ENCODE data around the gene GRK3.

GRK3 gene

GRCh38 chr22:25627271-25627852 lies 62.9 kb downstream of the GRK3 start:
- DNase-seq: peak in 1 of 3 experiments; percentile 38

- DNase-seq: peak in 2 of 3 experiments; percentile 32 to 71
Measured at GRCh38 chr22:25628494-25628893, 64.0 kb downstream of the GRK3 start.

GRCh38 chr22:25629613-25630012 lies 65.1 kb downstream of the GRK3 start:
- DNase-seq: no peak

DNA sequence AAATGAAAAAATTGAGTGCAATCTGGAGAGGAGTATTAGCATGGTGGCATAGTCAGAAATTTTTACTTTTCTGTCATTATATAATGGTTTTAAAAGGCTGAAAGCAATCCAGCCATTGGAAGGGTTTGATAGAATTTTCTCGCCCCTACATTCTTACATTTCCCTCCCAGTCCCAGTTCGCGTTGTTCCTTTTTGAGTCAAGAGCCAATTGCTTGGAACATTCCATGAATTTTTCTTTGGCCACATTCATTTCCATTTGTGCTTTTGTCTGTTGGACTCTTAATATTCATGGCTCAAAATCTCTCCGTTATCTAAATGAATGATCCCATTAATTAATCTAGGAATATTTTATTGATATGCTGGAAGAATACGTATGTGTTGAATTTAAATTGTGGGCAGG lies 66.0 kb downstream of the GRK3 start:
- no peak for DNase-seq

GRCh38 chr22:25636323-25636722 lies 71.8 kb downstream of the GRK3 start:
- no peak for DNase-seq

GRCh38 chr22:25637032-25637431 lies 72.6 kb downstream of the GRK3 start:
- DNase-seq: no peak

DNA sequence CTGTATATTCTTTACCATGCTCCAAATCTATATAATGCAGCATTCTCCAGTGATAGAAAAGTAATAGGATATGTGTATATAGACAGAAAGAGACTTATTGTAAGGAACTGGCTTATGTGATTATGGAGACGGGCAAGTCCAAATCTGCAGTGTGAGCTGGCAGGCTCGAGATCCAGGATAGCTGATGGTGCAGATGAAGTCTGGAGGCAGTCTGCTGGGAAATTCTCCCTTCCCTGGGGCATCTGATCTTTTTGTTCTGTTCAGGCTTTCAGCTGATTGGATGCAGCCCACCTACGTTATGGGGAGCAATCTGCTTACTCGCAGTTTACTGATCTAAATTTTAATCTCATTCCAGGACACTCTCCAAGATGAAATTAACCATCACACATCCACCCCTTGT lies 73.2 kb downstream of the GRK3 start:
- no peak for DNase-seq

- DNase-seq: no peak
Measured at GRCh38 chr22:25638638-25639037, 74.2 kb downstream of the GRK3 start.

DNA sequence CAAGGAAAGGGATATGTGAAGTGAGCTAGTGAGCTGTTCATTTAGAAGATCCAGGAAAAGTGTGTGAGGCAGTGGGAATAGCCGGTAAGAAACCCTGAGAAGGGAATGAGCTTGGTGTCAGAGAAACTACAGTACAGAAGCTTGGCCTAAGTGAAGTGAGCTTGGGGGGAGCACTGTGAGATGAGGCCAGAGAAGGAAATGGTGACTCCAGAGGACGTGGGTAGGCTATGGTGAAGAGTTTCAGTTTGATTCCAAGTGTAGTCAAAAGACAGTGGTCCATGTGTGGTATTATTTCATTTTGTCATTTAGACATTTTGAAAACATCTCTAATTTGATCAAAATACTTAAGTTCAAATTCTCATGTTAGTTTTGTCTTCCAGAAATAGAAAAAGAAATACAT lies 77.2 kb downstream of the GRK3 start:
- no peak for DNase-seq

DNA sequence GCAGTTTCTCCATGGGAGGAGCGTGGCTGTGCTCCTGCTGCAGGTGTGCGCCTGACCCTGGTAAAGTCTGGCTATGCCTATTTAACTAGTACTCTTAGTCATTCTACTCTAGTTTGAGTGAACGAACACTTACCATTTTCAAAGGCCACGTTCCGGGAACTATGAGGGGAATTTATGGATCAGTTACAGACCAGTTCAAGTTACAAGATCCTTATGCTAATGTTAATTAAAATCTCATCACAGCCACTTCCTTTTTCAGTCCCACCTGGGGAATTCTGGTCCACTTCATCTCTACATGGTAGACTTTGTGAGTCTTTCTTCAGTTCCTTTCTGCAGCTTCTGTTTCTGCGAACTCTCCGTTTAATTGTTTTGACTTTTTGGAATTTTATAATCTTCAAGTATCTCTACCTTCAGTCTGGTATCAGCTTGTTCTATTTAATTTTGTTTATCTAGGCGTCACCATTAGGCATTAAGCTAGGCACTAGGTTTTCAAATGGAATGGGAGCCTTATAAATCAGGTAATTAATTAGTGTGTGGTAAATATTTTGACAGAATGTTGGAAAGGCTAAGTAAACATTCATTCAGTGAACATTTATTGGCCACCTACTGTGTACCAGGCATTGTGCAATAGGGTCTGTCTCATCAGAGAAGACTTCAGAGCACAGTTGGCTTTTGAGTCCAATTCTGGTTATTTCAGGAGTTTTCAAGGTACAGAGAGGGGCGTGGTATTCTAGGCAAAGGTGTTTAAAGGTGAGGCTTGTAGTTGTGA lies 78.9 kb downstream of the GRK3 start:
- peak in 1 of 3 experiments; percentile 33 for DNase-seq

GRCh38 chr22:25644122-25644521 lies 79.6 kb downstream of the GRK3 start:
- no peak for DNase-seq

GRCh38 chr22:25645266-25645665 lies 80.8 kb downstream of the GRK3 start:
- no peak for DNase-seq

DNA sequence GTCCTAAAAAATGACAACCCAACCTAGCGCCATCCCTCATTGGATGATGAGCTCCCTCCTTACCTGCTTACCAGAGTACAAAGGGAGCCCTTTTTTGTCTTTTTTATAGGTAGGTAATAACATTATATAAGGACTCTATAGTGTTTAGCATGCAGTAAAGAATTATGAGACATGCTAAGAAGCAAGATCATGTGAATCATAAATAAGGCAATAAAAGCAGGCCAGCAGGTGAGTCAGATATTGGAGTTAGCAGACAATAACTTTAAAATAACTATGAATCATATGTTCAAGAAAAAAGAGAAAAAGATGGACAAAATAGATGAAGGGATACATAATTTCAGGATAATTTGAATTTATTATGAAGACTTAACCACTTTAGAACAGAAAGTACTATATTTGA lies 81.5 kb downstream of the GRK3 start:
- DNase-seq: no peak

DNA sequence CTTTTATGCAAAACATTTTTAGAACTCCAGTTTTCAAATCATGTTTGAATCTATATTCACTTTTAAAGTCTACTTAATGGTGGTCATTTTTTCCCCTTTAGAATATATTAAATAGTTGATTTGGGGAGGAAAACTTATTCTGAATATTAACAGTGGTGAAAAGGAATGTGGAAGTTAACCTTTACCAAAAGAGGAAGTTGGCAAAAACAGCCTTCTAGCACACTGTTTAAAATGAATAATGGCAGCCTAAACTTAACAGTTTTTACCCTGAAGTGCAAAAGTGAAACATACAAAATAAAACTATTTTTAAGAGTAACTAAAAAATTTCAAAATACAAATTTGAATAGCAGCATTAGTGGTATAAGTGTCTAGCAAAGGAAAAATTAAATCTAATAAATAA lies 86.4 kb downstream of the GRK3 start:
- DNase-seq: no peak

GRCh38 chr22:25651332-25652085 lies 87.0 kb downstream of the GRK3 start:
- no peak for DNase-seq

- no peak for DNase-seq
Measured at GRCh38 chr22:25654676-25655075, 90.2 kb downstream of the GRK3 start.

GRCh38 chr22:25655371-25655935 lies 91.0 kb downstream of the GRK3 start:
- no peak for DNase-seq

- DNase-seq: no peak
Measured at GRCh38 chr22:25656724-25657123, 92.2 kb downstream of the GRK3 start.

DNA sequence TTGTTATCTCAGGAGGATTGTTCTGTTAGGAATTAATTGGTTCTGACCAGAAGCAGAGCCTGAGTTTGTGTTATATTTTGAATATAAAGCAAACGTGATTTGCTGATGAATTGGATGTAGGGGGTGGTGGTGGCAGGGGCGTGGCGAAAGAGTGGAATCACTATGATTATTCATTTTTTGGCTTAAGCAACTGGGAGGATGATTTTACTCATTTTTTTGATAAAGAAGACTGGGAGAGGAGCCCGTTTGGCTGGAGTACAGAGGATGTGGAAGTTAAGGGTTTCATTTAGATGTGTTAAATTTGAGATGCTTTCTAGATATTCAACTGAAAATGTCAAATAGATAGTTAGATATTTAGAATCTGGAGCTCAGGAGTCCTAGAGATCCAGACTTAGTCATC lies 94.2 kb downstream of the GRK3 start:
- no peak for DNase-seq

DNA sequence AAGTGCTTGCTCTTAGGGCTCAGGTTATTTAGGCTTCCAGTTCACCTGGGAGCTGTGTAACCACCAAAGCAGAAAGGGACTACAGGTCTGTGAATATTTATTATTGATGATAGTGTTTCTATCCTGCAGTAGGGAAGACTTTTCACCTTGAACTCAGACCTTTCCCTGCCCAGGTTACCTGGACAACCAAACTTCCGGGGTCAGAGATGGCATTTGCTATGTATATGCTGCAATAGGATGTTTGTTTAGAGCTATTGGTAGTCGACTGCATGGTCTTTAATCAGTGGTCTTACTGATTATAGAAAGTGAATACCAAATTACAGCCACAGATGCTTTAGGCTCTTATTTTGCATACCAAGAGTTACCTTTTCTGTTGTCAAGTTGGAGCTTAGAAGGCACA lies 94.9 kb downstream of the GRK3 start:
- DNase-seq: no peak

- no peak for DNase-seq
Measured at GRCh38 chr22:25660336-25660735, 95.9 kb downstream of the GRK3 start.

DNA sequence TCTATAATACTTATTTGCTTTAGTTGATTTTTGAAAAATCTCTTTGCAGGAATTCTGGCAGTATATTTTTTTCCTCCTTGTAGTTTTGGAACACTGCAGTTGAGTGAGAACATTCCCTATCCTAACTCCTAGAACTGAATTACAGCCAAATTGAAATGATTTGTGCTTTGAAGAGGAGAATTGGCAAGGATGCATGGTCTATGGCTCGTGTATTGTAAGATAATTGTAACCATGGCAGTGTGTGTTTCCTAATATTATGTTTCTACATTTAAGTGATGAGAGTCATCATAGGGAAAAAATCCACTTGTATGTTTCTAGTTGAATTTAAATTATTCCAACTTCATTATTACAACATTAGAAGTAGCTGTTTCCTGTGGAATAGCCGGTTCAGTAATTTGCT lies 96.6 kb downstream of the GRK3 start:
- DNase-seq: no peak

- DNase-seq: no peak
Measured at GRCh38 chr22:25663654-25664053, 99.2 kb downstream of the GRK3 start.

- no peak for DNase-seq
Measured at GRCh38 chr22:25666308-25666707, 101.8 kb downstream of the GRK3 start.

Data from NCI-H1417 (cell line).